IPS-20b (cell line): ENCODE data around the gene COG7.
"Not testable (repeated sequence)": the region's sequence is repeated elsewhere in the genome, so short reads cannot be mapped to it uniquely, and the experiment has no call there.

Source experiments
- H3K27ac ChIP-seq: one replicate; pipeline ENCODE4 v1.5.1; 2013; ENCODE audit warnings: low read length
- H3K27me3 ChIP-seq: 2 replicates; pipeline ENCODE4 v1.6.1; 2013; ENCODE audit warnings: mild to moderate bottlenecking, low read length, inconsistent platforms; ENCODE audit not compliant: insufficient read depth
- H3K36me3 ChIP-seq: 2 replicates; pipeline ENCODE4 v1.6.1; 2013; ENCODE audit warnings: low read depth, mild to moderate bottlenecking, inconsistent platforms, low read length, moderate library complexity; ENCODE audit not compliant: insufficient read depth
- H3K4me1 ChIP-seq: 2 replicates; pipeline ENCODE4 v1.6.1; 2013; ENCODE audit warnings: mild to moderate bottlenecking, control low read depth, inconsistent platforms, low read length, moderate library complexity; ENCODE audit not compliant: insufficient read depth
- H3K4me3 ChIP-seq: 2 replicates; pipeline ENCODE4 v1.5.1; 2013; ENCODE audit warnings: mild to moderate bottlenecking, low read length, inconsistent platforms
- H3K9ac ChIP-seq: 2 replicates; pipeline ENCODE4 v1.6.1; 2013; ENCODE audit warnings: low read depth, mild to moderate bottlenecking, inconsistent platforms, low read length, moderate library complexity
- H3K9me3 ChIP-seq: 2 replicates; pipeline ENCODE4 v1.6.1; 2013; ENCODE audit warnings: mild to moderate bottlenecking, low read depth, low read length, inconsistent platforms; ENCODE audit not compliant: insufficient read depth

COG7 gene

GRCh38 chr16:23394141-23394831 lies 58.7 kb downstream of the COG7 start:
- Histone ChIP-seq H3K9me3 (no peaks in the 10 kb centered on the region), H3K27me3 (no peaks in the 10 kb centered on the region), H3K4me3 (no peak overlapping the region), H3K36me3 (peaks cover 52% of the 10 kb centered on the region), H3K27ac (no peak overlapping the region), H3K4me1 (peaks cover 9% of the 10 kb centered on the region), H3K9ac (no peak overlapping the region)

- Histone ChIP-seq H3K36me3 (peaks cover 45% of the 10 kb centered on the region), H3K4me1 (no peaks in the 10 kb centered on the region), H3K4me3 (no peak overlapping the region), H3K27me3 (no peaks in the 10 kb centered on the region), H3K27ac (no peak overlapping the region), H3K9ac (no peak overlapping the region), H3K9me3 (no peaks in the 10 kb centered on the region)
These were observed 60.8 kb downstream of the COG7 start for GRCh38 chr16:23392223-23392600.

DNA sequence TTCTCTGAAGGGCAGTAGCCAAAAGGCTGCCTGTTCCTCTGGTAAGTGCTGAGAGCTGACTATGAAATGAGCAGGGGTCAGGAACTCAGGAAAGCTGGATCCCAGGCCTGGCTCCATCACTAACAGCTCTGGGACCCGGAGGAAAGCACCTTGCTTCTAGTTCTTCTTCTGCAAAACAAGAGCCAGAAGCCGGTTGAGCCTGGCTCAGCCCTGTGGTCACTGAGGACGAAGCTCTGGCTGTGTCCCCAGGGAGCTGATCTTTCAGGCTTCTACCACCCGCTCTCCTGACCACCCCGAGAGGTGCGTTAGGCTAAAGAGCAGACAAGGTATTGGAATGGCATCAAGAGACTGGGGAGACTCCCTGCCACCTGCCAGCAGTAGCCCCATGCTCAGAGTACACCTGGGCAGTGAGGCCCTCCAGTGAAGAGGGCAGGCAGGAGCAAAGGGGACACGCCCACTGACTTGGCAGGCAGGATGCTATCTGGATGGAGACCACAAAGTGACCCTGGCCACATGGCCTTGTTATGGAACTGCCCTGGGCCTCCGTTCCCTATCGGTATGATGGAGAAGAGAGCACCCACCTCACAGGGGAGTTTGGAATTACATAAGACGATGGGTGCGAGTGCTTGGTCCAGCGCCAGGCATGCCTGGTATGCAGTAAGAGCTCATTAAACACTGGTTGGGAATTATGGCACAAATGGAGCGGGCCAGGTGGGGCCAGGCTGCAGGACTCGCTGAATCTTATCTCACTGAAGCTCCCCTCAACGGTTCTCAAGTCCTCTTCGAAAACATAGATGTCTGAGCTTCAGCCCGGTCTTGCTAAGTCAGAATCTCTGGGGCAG lies 61.4 kb downstream of the COG7 start:
- Histone ChIP-seq H3K27me3 (no peaks in the 10 kb centered on the region), H3K36me3 (peaks cover 44% of the 10 kb centered on the region), H3K9ac (no peak overlapping the region), H3K27ac (no peak overlapping the region), H3K4me1 (no peaks in the 10 kb centered on the region), H3K4me3 (no peak overlapping the region), H3K9me3 (no peaks in the 10 kb centered on the region)

- not testable (repeated sequence) for H3K9ac ChIP-seq, H3K9me3 ChIP-seq, H3K27ac ChIP-seq, H3K4me1 ChIP-seq, H3K27me3 ChIP-seq, H3K4me3 ChIP-seq
- H3K36me3 ChIP-seq: peaks cover 31% of the 10 kb centered on the region
These were observed 63.1 kb downstream of the COG7 start for GRCh38 chr16:23389936-23390335.

DNA sequence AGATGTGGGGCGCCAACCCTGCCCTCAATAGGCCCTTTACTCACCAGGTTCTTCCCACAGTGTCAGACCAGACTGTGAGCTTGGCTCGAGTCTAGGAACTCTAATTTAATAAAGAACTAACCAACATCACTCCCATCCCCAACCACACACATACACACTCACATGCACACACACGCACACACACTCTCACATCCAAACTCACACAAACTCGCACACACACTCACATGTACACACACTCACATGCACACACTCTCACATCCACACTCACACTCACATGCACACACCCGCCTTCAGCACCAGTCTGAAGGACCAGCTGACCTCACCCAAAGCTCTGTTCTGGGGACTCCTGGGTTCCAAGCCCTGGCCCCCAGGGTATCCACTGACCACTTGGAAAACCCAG lies 63.8 kb downstream of the COG7 start:
- Histone ChIP-seq H3K27ac (no peak overlapping the region), H3K9me3 (no peaks in the 10 kb centered on the region), H3K27me3 (no peaks in the 10 kb centered on the region), H3K36me3 (peaks cover 31% of the 10 kb centered on the region), H3K4me1 (no peaks in the 10 kb centered on the region), H3K4me3 (no peak overlapping the region), H3K9ac (no peak overlapping the region)

DNA sequence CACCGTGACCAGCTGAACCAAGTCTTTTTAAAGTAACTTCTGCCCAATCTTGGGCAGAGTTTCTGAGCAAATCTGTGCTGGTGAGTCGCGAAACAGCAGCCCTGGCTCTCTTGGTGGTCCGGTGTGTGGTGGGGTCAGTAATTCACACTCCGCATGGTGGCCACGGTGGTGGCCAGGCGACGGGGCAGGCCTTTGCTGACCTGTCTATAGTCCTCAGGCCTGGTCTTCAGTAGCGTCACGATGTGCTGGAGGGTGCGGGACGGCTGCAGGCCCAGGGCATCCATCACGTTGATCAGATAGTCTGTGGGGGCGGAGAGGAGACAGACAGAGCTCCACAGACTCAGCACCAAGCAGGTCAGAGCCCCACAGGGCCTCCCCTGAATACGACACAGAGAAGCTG lies 64.2 kb downstream of the COG7 start:
- no peaks in the 10 kb centered on the region for H3K4me1 ChIP-seq
- H3K9ac ChIP-seq: no peak overlapping the region
- H3K27me3 ChIP-seq: no peaks in the 10 kb centered on the region
- H3K9me3 ChIP-seq: no peaks in the 10 kb centered on the region
- H3K4me3 ChIP-seq: no peak overlapping the region
- no peak overlapping the region for H3K27ac ChIP-seq
- peaks cover 31% of the 10 kb centered on the region for H3K36me3 ChIP-seq

DNA sequence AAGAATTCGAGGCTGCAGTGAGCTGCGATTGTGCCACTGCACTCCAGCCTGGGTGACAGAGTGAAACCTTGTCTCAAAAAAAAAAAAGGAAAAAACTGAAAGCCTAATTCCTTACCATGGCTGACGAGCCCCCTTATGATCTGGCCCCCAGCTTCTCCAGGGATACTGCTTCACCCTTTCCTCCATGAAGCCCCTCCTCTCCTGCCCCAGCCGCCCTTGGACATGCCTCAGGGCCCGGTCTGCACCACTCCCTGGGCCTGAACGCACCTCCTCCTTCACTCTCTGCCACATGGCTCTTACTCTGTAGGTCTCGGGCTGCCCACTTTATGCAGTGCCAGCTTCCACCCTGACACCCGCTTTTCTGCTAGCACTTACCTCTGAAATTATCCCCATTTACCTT lies 65.3 kb downstream of the COG7 start:
- no peaks in the 10 kb centered on the region for H3K27me3 ChIP-seq
- H3K4me1 ChIP-seq: no peaks in the 10 kb centered on the region
- H3K9ac ChIP-seq: no peak overlapping the region
- H3K4me3 ChIP-seq: no peak overlapping the region
- no peak overlapping the region for H3K27ac ChIP-seq
- H3K9me3 ChIP-seq: no peaks in the 10 kb centered on the region
- peaks cover 24% of the 10 kb centered on the region for H3K36me3 ChIP-seq

- H3K9ac ChIP-seq: no peak overlapping the region
- H3K4me1 ChIP-seq: no peaks in the 10 kb centered on the region
- 0 out of 2 replicates have a peak, but pooled peaks cover 5% of the 10 kb centered on the region for H3K36me3 ChIP-seq
- no peaks in the 10 kb centered on the region for H3K27me3 ChIP-seq
- H3K27ac ChIP-seq: no peak overlapping the region
- H3K9me3 ChIP-seq: no peaks in the 10 kb centered on the region
- no peak overlapping the region for H3K4me3 ChIP-seq
These were observed 67.5 kb downstream of the COG7 start for GRCh38 chr16:23385441-23385840.

GRCh38 chr16:23384878-23385277 lies 68.1 kb downstream of the COG7 start:
- H3K36me3 ChIP-seq: 0 out of 2 replicates have a peak, but pooled peaks cover 5% of the 10 kb centered on the region
- H3K27ac ChIP-seq: no peak overlapping the region
- H3K9ac ChIP-seq: no peak overlapping the region
- no peaks in the 10 kb centered on the region for H3K27me3 ChIP-seq
- H3K4me1 ChIP-seq: no peaks in the 10 kb centered on the region
- H3K9me3 ChIP-seq: no peaks in the 10 kb centered on the region
- no peak overlapping the region for H3K4me3 ChIP-seq

GRCh38 chr16:23383881-23384280 lies 69.1 kb downstream of the COG7 start:
- no peaks in the 10 kb centered on the region for H3K27me3 ChIP-seq
- H3K9ac ChIP-seq: no peak overlapping the region
- no peaks in the 10 kb centered on the region for H3K9me3 ChIP-seq
- H3K36me3 ChIP-seq: 0 out of 2 replicates have a peak, but pooled peaks cover 4% of the 10 kb centered on the region
- H3K4me1 ChIP-seq: no peaks in the 10 kb centered on the region
- no peak overlapping the region for H3K27ac ChIP-seq
- H3K4me3 ChIP-seq: no peak overlapping the region

DNA sequence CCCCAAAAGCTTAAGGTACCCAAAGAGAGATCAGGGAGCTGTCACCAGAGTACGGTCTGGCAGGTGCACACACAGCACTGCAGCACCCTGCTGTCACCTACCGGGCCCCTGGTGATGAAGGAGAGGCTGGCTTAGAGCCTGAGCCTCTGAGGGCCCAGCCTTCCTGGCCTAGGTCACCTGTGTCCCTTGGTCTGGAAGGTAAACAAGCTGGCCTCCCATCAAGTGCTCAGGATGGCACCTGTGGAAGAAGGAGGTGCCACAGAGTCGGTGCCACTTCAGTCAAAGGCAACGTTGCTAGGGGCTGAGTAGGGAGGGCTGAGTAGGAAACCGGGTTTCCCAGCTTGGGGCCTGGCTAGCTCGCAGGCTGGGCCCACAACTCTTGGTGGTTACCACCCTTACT lies 70.7 kb downstream of the COG7 start:
- Histone ChIP-seq H3K4me3 (no peak overlapping the region), H3K36me3 (no peaks in the 10 kb centered on the region), H3K9ac (no peak overlapping the region), H3K27ac (no peak overlapping the region), H3K4me1 (no peaks in the 10 kb centered on the region), H3K9me3 (no peaks in the 10 kb centered on the region), H3K27me3 (no peaks in the 10 kb centered on the region)

DNA sequence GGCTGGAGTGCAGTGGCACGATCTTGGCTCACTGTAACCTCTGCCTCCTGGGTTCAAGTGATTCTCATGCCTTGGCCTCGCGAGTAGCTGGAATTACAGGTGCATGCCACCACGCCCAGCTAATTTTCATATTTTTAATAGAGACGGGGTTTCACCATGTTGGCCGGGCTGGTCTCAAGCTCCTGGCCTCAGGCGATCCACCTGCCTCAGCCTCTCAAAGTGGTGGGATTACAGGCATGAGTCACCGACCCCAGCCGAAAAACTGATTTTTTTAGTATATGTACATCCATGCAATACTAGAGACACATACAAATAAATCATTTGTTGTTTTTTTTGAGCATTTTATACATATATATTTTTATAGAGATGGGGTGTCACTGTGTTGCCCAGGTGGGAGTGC lies 71.3 kb downstream of the COG7 start:
- H3K27me3 ChIP-seq, H3K4me3 ChIP-seq, H3K36me3 ChIP-seq, H3K4me1 ChIP-seq, H3K9ac ChIP-seq, H3K27ac ChIP-seq, H3K9me3 ChIP-seq: not testable (repeated sequence)
